ENCODE measurements around the gene ACAP2.

- TF ChIP-seq CTCF (IDR thresholded peaks at IDR 0.05), result no peak
- TF ChIP-seq TEAD4 (CRISPR knock-in tag; IDR thresholded peaks at IDR 0.05), result no peak
- TF ChIP-seq FOXJ3 (CRISPR knock-in tag; IDR thresholded peaks at IDR 0.05; ENCODE audit: borderline replicate concordance), result no peak
- no peak for TF ChIP-seq ZMAT4 (CRISPR knock-in tag; IDR thresholded peaks at IDR 0.05)
- no peak for TF ChIP-seq ZNF671 (CRISPR knock-in tag; IDR thresholded peaks at IDR 0.05)
Observed at GRCh38 chr3:195348426-195349115, 94.2 kb downstream of the ACAP2 start.
